Central memory CD8-positive, alpha-beta T cell (primary cell): ENCODE data around the gene TMEM204.

Experiments
- ATAC-seq: fragments of 150-1000 bp; cut with Tn5 transposase; replicated peaks from 2 replicates; pipeline ENCODE4 v1.10.0; 2022; ENCODE audit warnings: mild to moderate bottlenecking, moderate FRiP score, moderate number of reproducible peaks; ENCODE audit not compliant: poor library complexity, severe bottlenecking; ENCODE audit errors: extremely low read depth
- DNase-seq, 2 donors: peaks; one replicate each; pipeline ENCODE4 v3.0.0; 2021; ENCODE audit warnings: low spot score in 2 of 2
- H3K27ac Mint-ChIP-seq: one replicate; pipeline ENCODE4 v1.8.0; 2022; ENCODE audit warnings: low read depth, mild to moderate bottlenecking, moderate library complexity, mixed read lengths
- H3K27me3 Mint-ChIP-seq: one replicate; pipeline ENCODE4 v1.8.0; 2022; ENCODE audit warnings: mixed read lengths
- H3K36me3 Mint-ChIP-seq: one replicate; pipeline ENCODE4 v1.8.0; 2022; ENCODE audit warnings: mild to moderate bottlenecking, moderate library complexity, mixed read lengths; ENCODE audit not compliant: insufficient read depth
- H3K4me1 Mint-ChIP-seq: one replicate; pipeline ENCODE4 v1.8.0; 2022; ENCODE audit warnings: mixed read lengths
- H3K4me3 Mint-ChIP-seq: one replicate; pipeline ENCODE4 v1.8.0; 2022; ENCODE audit warnings: mild to moderate bottlenecking, moderate library complexity, mixed read lengths
- H3K9me3 Mint-ChIP-seq: one replicate; pipeline ENCODE4 v1.8.0; 2022; ENCODE audit warnings: mixed read lengths

Gene TMEM204

GRCh38 chr16:1494129-1494640, 39.3 kb upstream of the TMEM204 start:
- DNase-seq (no peak), ATAC-seq (no peak)
- Mint-ChIP-seq H3K4me3 (peak overlapping the region; percentile 88), H3K27me3 (no peaks in the 10 kb centered on the region), H3K9me3 (no peaks in the 10 kb centered on the region), H3K36me3 (peaks cover 11% of the 10 kb centered on the region), H3K4me1 (peaks cover 9% of the 10 kb centered on the region), H3K27ac (no peak overlapping the region)

- H3K27me3 Mint-ChIP-seq = no peaks in the 10 kb centered on the region
- no peak overlapping the region for H3K27ac Mint-ChIP-seq
- no peaks in the 10 kb centered on the region for H3K9me3 Mint-ChIP-seq
- peaks cover 9% of the 10 kb centered on the region for H3K4me1 Mint-ChIP-seq
- DNase-seq (no peak), ATAC-seq (no peak)
- H3K36me3 Mint-ChIP-seq = peaks cover 13% of the 10 kb centered on the region
- H3K4me3 Mint-ChIP-seq = peak overlapping the region; percentile 88
Observed at GRCh38 chr16:1494711-1495110, 38.8 kb upstream of the TMEM204 start.

- Mint-ChIP-seq H3K9me3 (no peaks in the 10 kb centered on the region), H3K4me3 (peak overlapping the region; percentile 88), H3K27me3 (no peaks in the 10 kb centered on the region), H3K36me3 (peaks cover 14% of the 10 kb centered on the region), H3K27ac (no peak overlapping the region), H3K4me1 (peaks cover 9% of the 10 kb centered on the region)
- no peak for DNase-seq
- ATAC-seq = no peak
Observed at GRCh38 chr16:1495211-1495888, 38.1 kb upstream of the TMEM204 start.

- ATAC-seq (no peak), DNase-seq (no peak)
- H3K36me3 Mint-ChIP-seq = peaks cover 14% of the 10 kb centered on the region
- no peaks in the 10 kb centered on the region for H3K9me3 Mint-ChIP-seq
- H3K4me1 Mint-ChIP-seq = peaks cover 9% of the 10 kb centered on the region
- H3K27ac Mint-ChIP-seq = no peak overlapping the region
- no peak overlapping the region for H3K4me3 Mint-ChIP-seq
- H3K27me3 Mint-ChIP-seq = no peaks in the 10 kb centered on the region
Observed at GRCh38 chr16:1495889-1496262, 37.6 kb upstream of the TMEM204 start.

GRCh38 chr16:1496464-1496863, 37.0 kb upstream of the TMEM204 start:
- H3K36me3 Mint-ChIP-seq = peaks cover 16% of the 10 kb centered on the region
- H3K27ac Mint-ChIP-seq = no peak overlapping the region
- H3K4me1 Mint-ChIP-seq = peaks cover 9% of the 10 kb centered on the region
- ATAC-seq (no peak), DNase-seq (no peak)
- H3K27me3 Mint-ChIP-seq = no peaks in the 10 kb centered on the region
- H3K9me3 Mint-ChIP-seq = no peaks in the 10 kb centered on the region
- no peak overlapping the region for H3K4me3 Mint-ChIP-seq

GRCh38 chr16:1497014-1497598, 36.4 kb upstream of the TMEM204 start:
- DNase-seq (no peak), ATAC-seq (no peak)
- Mint-ChIP-seq H3K27me3 (no peaks in the 10 kb centered on the region), H3K36me3 (peaks cover 16% of the 10 kb centered on the region), H3K4me1 (peaks cover 9% of the 10 kb centered on the region), H3K4me3 (no peak overlapping the region), H3K9me3 (no peaks in the 10 kb centered on the region), H3K27ac (no peak overlapping the region)

GRCh38 chr16:1498899-1499676, 34.4 kb upstream of the TMEM204 start:
- Mint-ChIP-seq H3K4me3 (no peak overlapping the region), H3K36me3 (peaks cover 16% of the 10 kb centered on the region), H3K27ac (no peak overlapping the region), H3K27me3 (no peaks in the 10 kb centered on the region), H3K4me1 (no peaks in the 10 kb centered on the region), H3K9me3 (no peaks in the 10 kb centered on the region)
- DNase-seq (no peak), ATAC-seq (no peak)

GRCh38 chr16:1499756-1500464, 33.6 kb upstream of the TMEM204 start:
- H3K4me3 Mint-ChIP-seq = no peak overlapping the region
- peaks cover 16% of the 10 kb centered on the region for H3K36me3 Mint-ChIP-seq
- DNase-seq (no peak), ATAC-seq (no peak)
- H3K4me1 Mint-ChIP-seq = no peaks in the 10 kb centered on the region
- H3K27me3 Mint-ChIP-seq = no peaks in the 10 kb centered on the region
- no peak overlapping the region for H3K27ac Mint-ChIP-seq
- H3K9me3 Mint-ChIP-seq = no peaks in the 10 kb centered on the region

- peaks cover 15% of the 10 kb centered on the region for H3K36me3 Mint-ChIP-seq
- H3K27me3 Mint-ChIP-seq = no peaks in the 10 kb centered on the region
- ATAC-seq (no peak), DNase-seq (no peak)
- H3K4me1 Mint-ChIP-seq = no peaks in the 10 kb centered on the region
- H3K9me3 Mint-ChIP-seq = no peaks in the 10 kb centered on the region
- no peak overlapping the region for H3K4me3 Mint-ChIP-seq
- no peak overlapping the region for H3K27ac Mint-ChIP-seq
Observed at GRCh38 chr16:1500465-1501150, 32.9 kb upstream of the TMEM204 start.

- no peak for DNase-seq
- H3K36me3 Mint-ChIP-seq = peaks cover 16% of the 10 kb centered on the region
- no peaks in the 10 kb centered on the region for H3K9me3 Mint-ChIP-seq
- H3K4me3 Mint-ChIP-seq = no peak overlapping the region
- ATAC-seq = no peak
- H3K27me3 Mint-ChIP-seq = no peaks in the 10 kb centered on the region
- H3K4me1 Mint-ChIP-seq = no peaks in the 10 kb centered on the region
- H3K27ac Mint-ChIP-seq = no peak overlapping the region
Observed at GRCh38 chr16:1501630-1502029, 31.8 kb upstream of the TMEM204 start.

- no peak for ATAC-seq
Observed at GRCh38 chr16:1502092-1503004, 31.1 kb upstream of the TMEM204 start.

More at GRCh38 chr16:1502092-1503004, 31.1 kb upstream of the TMEM204 start:
- Mint-ChIP-seq H3K27me3 (no peaks in the 10 kb centered on the region), H3K4me3 (no peak overlapping the region), H3K36me3 (peaks cover 16% of the 10 kb centered on the region), H3K27ac (no peak overlapping the region), H3K4me1 (no peaks in the 10 kb centered on the region), H3K9me3 (no peaks in the 10 kb centered on the region)
- no peak for DNase-seq
